ENCODE results near the gene PKDREJ.

The PKDREJ gene

DNA sequence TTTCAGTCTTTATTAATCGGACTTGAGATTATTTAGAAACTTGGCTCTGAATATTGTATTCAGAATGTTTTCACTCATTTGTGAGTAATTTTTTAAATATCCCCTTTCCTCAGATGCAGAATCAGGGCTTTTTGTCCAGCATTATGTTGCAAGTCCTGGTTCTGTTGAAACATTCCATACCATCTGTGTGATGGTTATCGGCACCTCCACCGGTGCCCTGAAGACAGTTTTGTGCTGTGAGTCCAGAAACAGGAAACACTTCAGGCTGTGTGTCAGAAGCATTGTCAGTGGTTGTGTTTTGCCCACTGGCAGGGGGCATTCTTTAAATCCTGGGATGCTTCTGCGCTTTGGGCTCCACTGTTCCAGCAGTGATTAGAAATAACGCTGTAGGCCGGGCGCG lies 33.4 kb downstream of the PKDREJ start:
- POLR2A ChIA-PET (ENCODE audit: low non-redundant PET) = no interaction called here
- no peak overlapping the region for H3K27ac ChIP-seq
- DNase-seq (ENCODE audit: low spot score) = no peak
- CTCF ChIA-PET = interaction anchor here (0.8 kb wide), 1 partner anchor 14 kb away, joined by 5 read pairs; no protein-coding TSS in a partner anchor
- TF ChIP-seq, protein P1, sequence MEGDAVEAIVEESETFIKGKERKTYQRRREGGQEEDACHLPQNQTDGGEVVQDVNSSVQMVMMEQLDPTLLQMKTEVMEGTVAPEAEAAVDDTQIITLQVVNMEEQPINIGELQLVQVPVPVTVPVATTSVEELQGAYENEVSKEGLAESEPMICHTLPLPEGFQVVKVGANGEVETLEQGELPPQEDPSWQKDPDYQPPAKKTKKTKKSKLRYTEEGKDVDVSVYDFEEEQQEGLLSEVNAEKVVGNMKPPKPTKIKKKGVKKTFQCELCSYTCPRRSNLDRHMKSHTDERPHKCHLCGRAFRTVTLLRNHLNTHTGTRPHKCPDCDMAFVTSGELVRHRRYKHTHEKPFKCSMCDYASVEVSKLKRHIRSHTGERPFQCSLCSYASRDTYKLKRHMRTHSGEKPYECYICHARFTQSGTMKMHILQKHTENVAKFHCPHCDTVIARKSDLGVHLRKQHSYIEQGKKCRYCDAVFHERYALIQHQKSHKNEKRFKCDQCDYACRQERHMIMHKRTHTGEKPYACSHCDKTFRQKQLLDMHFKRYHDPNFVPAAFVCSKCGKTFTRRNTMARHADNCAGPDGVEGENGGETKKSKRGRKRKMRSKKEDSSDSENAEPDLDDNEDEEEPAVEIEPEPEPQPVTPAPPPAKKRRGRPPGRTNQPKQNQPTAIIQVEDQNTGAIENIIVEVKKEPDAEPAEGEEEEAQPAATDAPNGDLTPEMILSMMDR (conservative IDR thresholded peaks at IDR 0.05; ENCODE audit: low read depth) = no peak

DNA sequence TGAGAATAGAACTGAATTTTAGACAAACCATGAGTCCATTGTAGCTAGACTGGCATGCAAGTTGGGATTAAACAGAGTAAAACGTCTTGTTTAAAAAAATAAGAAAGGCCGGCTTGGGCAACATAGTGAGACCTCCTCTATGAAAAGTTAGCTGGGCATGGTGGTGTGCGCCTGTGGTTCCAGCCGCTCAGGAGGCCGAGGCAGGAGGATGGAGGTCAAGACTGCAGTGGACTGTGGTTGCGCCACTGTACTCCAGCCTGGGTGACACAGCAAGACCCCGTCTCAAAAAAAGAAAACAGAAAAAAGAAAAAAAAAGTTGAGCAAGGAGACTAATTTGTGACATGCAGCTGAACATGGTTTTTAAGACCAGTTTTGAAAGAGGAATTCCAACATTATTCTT lies 36.6 kb downstream of the PKDREJ start:
- no peak for DNase-seq (ENCODE audit: low spot score)
- POLR2A ChIA-PET (ENCODE audit: low non-redundant PET) = no interaction called here
- CTCF ChIA-PET = no interaction called here
- TF ChIP-seq, protein P1 (conservative IDR thresholded peaks at IDR 0.05; ENCODE audit: low read depth) = no peak
- H3K27ac ChIP-seq = no peak overlapping the region

DNA sequence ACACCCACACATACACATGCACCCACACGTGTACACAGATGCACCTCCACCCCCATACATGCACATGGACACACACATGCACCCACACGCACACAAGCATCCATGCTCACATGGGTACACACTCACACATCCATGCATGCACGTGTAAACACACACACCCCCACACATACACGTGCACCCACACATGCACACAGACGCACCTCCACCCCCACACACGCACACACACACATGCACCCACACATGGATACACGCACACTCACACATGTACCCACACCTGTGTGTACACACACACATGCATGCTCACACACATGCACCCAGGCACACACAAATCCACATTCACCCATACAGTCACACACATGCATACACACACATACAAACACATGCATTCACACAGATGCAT lies 37.5 kb downstream of the PKDREJ start:
- no peak overlapping the region for H3K27ac ChIP-seq
- TF ChIP-seq, protein P1 (conservative IDR thresholded peaks at IDR 0.05; ENCODE audit: low read depth) = no peak
- ChIA-PET CTCF (no interaction called here), POLR2A (ENCODE audit: low non-redundant PET) (no interaction called here)
- no peak for DNase-seq (ENCODE audit: low spot score)

DNA sequence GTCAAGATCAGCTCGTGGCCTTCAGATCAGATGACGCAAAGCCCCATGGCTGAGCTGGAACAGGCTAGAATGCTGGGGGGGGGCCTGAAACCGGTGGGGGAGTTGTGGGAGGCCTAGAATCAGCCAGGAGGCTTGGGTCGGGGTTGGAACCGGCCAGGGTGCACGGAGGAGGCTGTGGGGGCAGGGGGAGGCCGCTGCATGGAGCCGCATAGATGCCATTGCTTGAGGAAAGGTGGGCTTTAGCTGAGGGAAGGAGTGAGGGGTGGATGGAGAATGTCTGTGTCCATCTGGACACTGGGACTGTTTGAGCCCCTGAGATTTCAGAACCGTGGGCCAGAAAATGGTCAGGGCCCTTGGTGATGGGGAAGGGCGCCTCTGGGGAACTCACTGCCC lies 38.2 kb downstream of the PKDREJ start:
- ChIA-PET POLR2A (ENCODE audit: low non-redundant PET) (no interaction called here), CTCF (no interaction called here)
- DNase-seq (ENCODE audit: low spot score) = no peak
- TF ChIP-seq, protein P1 (conservative IDR thresholded peaks at IDR 0.05; ENCODE audit: low read depth) = no peak
- H3K27ac ChIP-seq = no peak overlapping the region

DNA sequence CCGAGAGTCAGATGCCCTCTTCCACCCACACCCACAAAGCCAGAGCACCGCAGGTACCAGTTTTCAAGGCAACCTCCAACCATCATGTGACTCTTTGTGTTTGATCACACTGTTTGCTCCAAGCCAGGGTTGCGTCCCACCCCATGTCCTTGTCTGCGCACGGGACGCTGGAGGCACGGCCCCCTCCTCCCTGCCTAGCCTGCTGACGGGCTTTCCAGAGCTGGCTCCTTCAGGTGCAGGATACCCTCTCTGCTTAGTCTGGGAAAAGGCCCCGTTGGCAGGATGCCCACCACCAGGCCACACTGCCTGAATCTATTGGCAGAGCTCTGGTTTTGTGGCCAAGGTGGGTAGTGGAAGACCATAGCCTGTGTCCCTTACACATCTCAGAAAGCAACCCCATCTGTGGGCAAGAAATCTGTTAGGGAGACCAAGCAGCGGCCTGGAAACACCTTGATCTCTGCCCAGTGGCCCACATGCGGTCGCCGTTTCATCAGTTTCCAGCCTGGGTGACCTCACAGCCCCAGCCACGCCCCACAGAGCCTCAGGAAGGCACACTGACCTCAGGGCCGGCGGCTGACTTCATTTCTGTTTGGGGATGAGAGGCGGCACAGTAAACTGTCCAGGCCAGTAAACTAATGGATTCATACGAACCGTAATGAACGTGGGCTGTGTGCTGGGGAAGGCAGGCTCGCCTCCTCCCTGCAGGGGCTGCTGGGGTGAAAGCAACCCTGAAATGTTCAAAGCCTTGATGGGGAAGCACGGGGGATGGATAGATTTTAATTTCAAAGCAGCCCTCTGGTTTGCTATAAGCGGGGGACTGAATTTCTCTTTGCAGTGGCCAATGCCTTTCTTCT lies 38.9 kb downstream of the PKDREJ start:
- ChIA-PET POLR2A (ENCODE audit: low non-redundant PET) (no interaction called here), CTCF (no interaction called here)
- H3K27ac ChIP-seq = no peak overlapping the region
- no peak for DNase-seq (ENCODE audit: low spot score)
- TF ChIP-seq, protein P1 (conservative IDR thresholded peaks at IDR 0.05; ENCODE audit: low read depth) = no peak

DNA sequence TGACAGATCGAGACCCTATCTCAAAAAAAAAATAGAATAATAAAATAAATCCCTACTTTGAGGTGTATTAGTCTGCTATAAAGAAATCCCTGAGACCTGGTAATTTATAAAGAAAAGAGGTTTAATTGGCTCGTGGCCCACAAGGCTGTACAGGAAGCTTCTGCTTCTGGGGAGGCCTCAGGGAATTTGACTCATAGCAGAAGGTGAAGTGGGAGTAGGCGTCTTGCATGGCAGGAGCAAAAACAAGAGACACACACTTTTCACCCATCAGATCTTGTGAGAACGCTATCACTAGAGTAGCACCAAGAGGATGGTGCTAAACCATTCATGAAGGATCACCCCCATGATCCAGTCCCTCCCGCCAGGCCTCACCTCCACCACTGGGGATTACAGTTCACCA lies 42.2 kb downstream of the PKDREJ start:
- CTCF ChIA-PET = interaction anchor here (0.6 kb wide), 1 partner anchor 99 kb away, joined by 3 read pairs; no protein-coding TSS in a partner anchor
- POLR2A ChIA-PET (ENCODE audit: low non-redundant PET) = no interaction called here
- H3K27ac ChIP-seq = no peak overlapping the region
- TF ChIP-seq, protein P1 (conservative IDR thresholded peaks at IDR 0.05; ENCODE audit: low read depth) = no peak
- no peak for DNase-seq (ENCODE audit: low spot score)
